Ishikawa (cell line): Measurements from ENCODE around the gene PDCL2.

Source experiments
- CEBPB ChIP-seq: IDR thresholded peaks from 2 replicates; pipeline ENCODE4 v1.6.1; 2012
- CREB1 ChIP-seq: IDR thresholded peaks from 2 replicates; pipeline ENCODE4 v1.6.1; 2012; ENCODE audit warnings: low read depth
- EGR1 ChIP-seq: IDR thresholded peaks from 2 replicates; pipeline ENCODE4 v1.6.1; 2012
- EP300 ChIP-seq: IDR thresholded peaks from 2 replicates; pipeline ENCODE4 v1.6.1; 2012; ENCODE audit warnings: borderline replicate concordance
- FOXM1 ChIP-seq: IDR thresholded peaks from 2 replicates; pipeline ENCODE4 v1.6.1; 2012; ENCODE audit warnings: low read depth, borderline replicate concordance
- MAX ChIP-seq: IDR thresholded peaks from 2 replicates; pipeline ENCODE4 v1.6.1; 2012
- NFIC ChIP-seq: IDR thresholded peaks from 2 replicates; pipeline ENCODE4 v1.6.1; 2012
- RAD21 ChIP-seq: IDR thresholded peaks from 2 replicates; pipeline ENCODE4 v1.6.1; 2012; ENCODE audit warnings: low read depth
- REST ChIP-seq: IDR thresholded peaks from 2 replicates; pipeline ENCODE4 v1.6.1; 2012; ENCODE audit warnings: low read depth, mild to moderate bottlenecking
- TAF1 ChIP-seq: IDR thresholded peaks from 2 replicates; pipeline ENCODE4 v1.6.1; 2012; ENCODE audit warnings: low read depth, mild to moderate bottlenecking
- TCF12 ChIP-seq: IDR thresholded peaks from 2 replicates; pipeline ENCODE4 v1.6.1; 2012; ENCODE audit warnings: low read depth
- TEAD4 ChIP-seq: IDR thresholded peaks from 2 replicates; pipeline ENCODE4 v1.6.1; 2012
- ZBTB7A ChIP-seq: IDR thresholded peaks from 2 replicates; pipeline ENCODE4 v1.6.1; 2012; ENCODE audit warnings: low read depth

GRCh38 chr4:55530167-55530566 lies 61.9 kb downstream of the PDCL2 start:
- no peak for TF ChIP-seq EGR1
- no peak for TF ChIP-seq CREB1
- TF ChIP-seq MAX = no peak
- no peak for TF ChIP-seq ZBTB7A
- no peak for TF ChIP-seq NFIC
- no peak for TF ChIP-seq CEBPB
- TF ChIP-seq TAF1 = no peak
- TF ChIP-seq REST = no peak
- no peak for TF ChIP-seq RAD21
- no peak for TF ChIP-seq TEAD4
- no peak for TF ChIP-seq EP300
- TF ChIP-seq FOXM1 = no peak
- no peak for TF ChIP-seq TCF12
